Vein endothelial cell (primary cell): ENCODE results near the gene TMEM154. TPM values are rescaled to one million over a fixed set of nuclear protein-coding genes. Genes with fewer than 3 reads are reported as not detected.

Experiments used
- total RNA-seq: library from RNA; depleted of rRNA; stranded (reverse); fragments of >200 nt; gene quantifications from 2 replicates; pipeline ENCODE4 v1.2.3, GENCODE V29; 2012

Gene TMEM154, protein sequence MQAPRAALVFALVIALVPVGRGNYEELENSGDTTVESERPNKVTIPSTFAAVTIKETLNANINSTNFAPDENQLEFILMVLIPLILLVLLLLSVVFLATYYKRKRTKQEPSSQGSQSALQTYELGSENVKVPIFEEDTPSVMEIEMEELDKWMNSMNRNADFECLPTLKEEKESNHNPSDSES
- 5.6 and 10.6 TPM in 2 replicates for total RNA-seq

DNA sequence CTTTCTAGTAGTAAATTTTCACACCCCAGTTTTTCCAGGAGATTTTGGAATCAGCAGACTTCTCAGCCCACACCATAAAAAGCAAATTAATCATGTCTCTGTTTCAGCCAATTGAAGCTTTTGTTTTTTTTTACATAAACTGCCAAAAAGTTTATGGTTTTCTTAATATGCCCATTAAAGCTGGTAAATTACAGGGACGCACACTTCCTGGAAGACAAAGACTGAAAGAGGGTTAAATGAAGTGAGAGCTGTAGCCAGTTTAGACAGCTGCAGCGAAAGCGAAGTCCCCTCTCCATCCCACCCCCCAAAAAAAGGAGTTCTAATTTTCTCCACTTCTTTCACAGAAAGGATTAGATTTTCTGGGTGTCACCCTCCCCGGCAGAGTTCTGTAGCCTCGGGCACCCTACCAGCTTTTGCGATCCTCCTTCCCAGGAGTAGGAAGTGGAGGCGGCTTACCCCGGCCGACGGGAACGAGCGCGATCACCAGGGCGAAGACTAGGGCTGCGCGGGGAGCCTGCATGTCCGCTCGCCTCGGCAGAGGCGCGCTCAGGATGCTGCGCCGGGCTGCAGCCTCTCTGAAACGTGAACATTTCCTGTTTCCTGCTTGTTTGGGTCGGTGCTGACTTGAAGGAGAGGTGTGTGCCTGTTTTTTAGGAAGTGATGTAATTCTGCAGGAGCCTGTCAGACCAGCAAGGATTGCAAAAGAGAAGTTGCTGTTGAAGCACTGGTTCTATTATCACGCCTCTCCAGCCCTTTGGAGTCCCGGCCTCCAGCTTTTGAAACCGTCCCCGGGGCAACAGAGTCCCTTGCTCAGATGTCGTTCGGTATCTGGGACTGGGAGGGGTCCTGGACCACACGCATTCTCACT lies at the start of gene TMEM154:
TMEM154 (minus strand) TSS at position 584 of the 868 bp plus-strand sequence; CDS start at position 520, 64 bp downstream.

Other genes starting within 250 kb of the TMEM154 start
- gene FBXW7, start 143.9 kb downstream of the TMEM154 start, total RNA-seq: 63.0 and 67.5 TPM in 2 replicates
- gene TIGD4, start 99.7 kb upstream of the TMEM154 start, total RNA-seq: under 0.01 and 0.19 TPM in 2 replicates
- gene ARFIP1, start 100.0 kb upstream of the TMEM154 start, total RNA-seq: 30.7 and 35.8 TPM in 2 replicates